ENCODE results near the gene CHRM4.

Gene CHRM4

GRCh38 chr11:46352063-46352841, 39.3 kb downstream of the CHRM4 start:
- no peak overlapping the region for H3K27ac ChIP-seq
- H3K79me2 ChIP-seq: peaks cover 22% of the 10 kb centered on the region
- no peak overlapping the region for H3K4me3 ChIP-seq (ENCODE audit: low read depth, low read length)
- no peak overlapping the region for H2AFZ ChIP-seq
- no peak overlapping the region for H3K4me2 ChIP-seq (ENCODE audit: low read length)
- peaks cover 9% of the 10 kb centered on the region for H3K4me1 ChIP-seq
- H3K9ac ChIP-seq: no peak overlapping the region
- peak; percentile 73 for TF ChIP-seq CTCF (IDR thresholded peaks at IDR 0.05)
- no peaks in the 10 kb centered on the region for H3K36me3 ChIP-seq (ENCODE audit: control insufficient read depth, insufficient read depth, low read length)
- H3K9me3 ChIP-seq (ENCODE audit: control insufficient read depth, low read length): no peaks in the 10 kb centered on the region
- H3K27me3 ChIP-seq (ENCODE audit: control insufficient read depth, insufficient read depth, low read length): no peaks in the 10 kb centered on the region

- H3K4me3 ChIP-seq (ENCODE audit: low read depth, low read length): no peak overlapping the region
- peaks cover 24% of the 10 kb centered on the region for H3K79me2 ChIP-seq
- no peaks in the 10 kb centered on the region for H3K36me3 ChIP-seq (ENCODE audit: control insufficient read depth, insufficient read depth, low read length)
- no peak overlapping the region for H3K27ac ChIP-seq
- no peak overlapping the region for H3K9ac ChIP-seq
- H3K9me3 ChIP-seq (ENCODE audit: control insufficient read depth, low read length): no peaks in the 10 kb centered on the region
- H3K4me1 ChIP-seq: peaks cover 3% of the 10 kb centered on the region
- TF ChIP-seq CTCF (IDR thresholded peaks at IDR 0.05): no peak
- no peak overlapping the region for H2AFZ ChIP-seq
- no peak overlapping the region for H3K4me2 ChIP-seq (ENCODE audit: low read length)
- H3K27me3 ChIP-seq (ENCODE audit: control insufficient read depth, insufficient read depth, low read length): no peaks in the 10 kb centered on the region
Observed at GRCh38 chr11:46351606-46352005, 40.0 kb downstream of the CHRM4 start.

GRCh38 chr11:46351148-46351547, 40.4 kb downstream of the CHRM4 start:
- no peaks in the 10 kb centered on the region for H3K9me3 ChIP-seq (ENCODE audit: control insufficient read depth, low read length)
- H3K4me3 ChIP-seq (ENCODE audit: low read depth, low read length): no peak overlapping the region
- no peak for TF ChIP-seq CTCF (IDR thresholded peaks at IDR 0.05)
- peaks cover 3% of the 10 kb centered on the region for H3K4me1 ChIP-seq
- H3K27me3 ChIP-seq (ENCODE audit: control insufficient read depth, insufficient read depth, low read length): no peaks in the 10 kb centered on the region
- no peak overlapping the region for H3K9ac ChIP-seq
- no peak overlapping the region for H3K4me2 ChIP-seq (ENCODE audit: low read length)
- no peak overlapping the region for H3K27ac ChIP-seq
- no peaks in the 10 kb centered on the region for H3K36me3 ChIP-seq (ENCODE audit: control insufficient read depth, insufficient read depth, low read length)
- H2AFZ ChIP-seq: no peak overlapping the region
- peaks cover 22% of the 10 kb centered on the region for H3K79me2 ChIP-seq

- Histone ChIP-seq H3K9ac (no peak overlapping the region), H3K4me3 (ENCODE audit: low read depth, low read length) (no peak overlapping the region), H3K79me2 (peaks cover 22% of the 10 kb centered on the region), H2AFZ (no peak overlapping the region), H3K9me3 (ENCODE audit: control insufficient read depth, low read length) (no peaks in the 10 kb centered on the region), H3K36me3 (ENCODE audit: control insufficient read depth, insufficient read depth, low read length) (no peaks in the 10 kb centered on the region), H3K27me3 (ENCODE audit: control insufficient read depth, insufficient read depth, low read length) (no peaks in the 10 kb centered on the region), H3K27ac (no peak overlapping the region), H3K4me1 (peaks cover 3% of the 10 kb centered on the region), H3K4me2 (ENCODE audit: low read length) (no peak overlapping the region)
- no peak for TF ChIP-seq CTCF (IDR thresholded peaks at IDR 0.05)
Observed at GRCh38 chr11:46350695-46351094, 40.9 kb downstream of the CHRM4 start.
